Mesothelial cell of epicardium (in vitro differentiated cells): ENCODE results near the gene CCDC61. TPM values are rescaled to one million over a fixed set of nuclear protein-coding genes. Genes with fewer than 3 reads are reported as not detected.

Experiments used
- DNase-seq, 2 experiments: peaks; one replicate each; pipeline ENCODE4 v3.0.0; 2021; ENCODE audit warnings: low spot score in 2 of 2; ENCODE audit not compliant: unreplicated experiment in 2 of 2
- H3K27ac Mint-ChIP-seq: 2 replicates; pipeline ENCODE4 v1.8.0; 2021; ENCODE audit warnings: mixed read lengths
- H3K27me3 Mint-ChIP-seq: 2 replicates; pipeline ENCODE4 v1.8.0; 2021; ENCODE audit warnings: low read depth, mixed read lengths
- H3K36me3 Mint-ChIP-seq: 2 replicates; pipeline ENCODE4 v1.8.0; 2021; ENCODE audit warnings: mixed read lengths
- H3K4me1 Mint-ChIP-seq: 2 replicates; pipeline ENCODE4 v1.8.0; 2021; ENCODE audit warnings: mixed read lengths
- H3K4me3 Mint-ChIP-seq: 2 replicates; pipeline ENCODE4 v1.8.0; 2021; ENCODE audit warnings: mild to moderate bottlenecking, moderate library complexity, mixed read lengths
- H3K9me3 Mint-ChIP-seq: 2 replicates; pipeline ENCODE4 v1.8.0; 2021; ENCODE audit warnings: mixed read lengths
- total RNA-seq: library from RNA; stranded (reverse); gene quantifications from 3 replicates; pipeline ENCODE4 v1.2.1, GENCODE V29; 2021
- TF ChIP-seq, protein P1 (sequence below): fragments of 200-600 bp; sonication (generic); IDR thresholded peaks from one replicate; pipeline ENCODE4 v1.5.0; 2021; ENCODE audit warnings: antibody characterized with exemption; ENCODE audit not compliant: unreplicated experiment

CCDC61 gene
- total RNA-seq, 1 donor from 2014 or later = 22.3 TPM

DNA sequence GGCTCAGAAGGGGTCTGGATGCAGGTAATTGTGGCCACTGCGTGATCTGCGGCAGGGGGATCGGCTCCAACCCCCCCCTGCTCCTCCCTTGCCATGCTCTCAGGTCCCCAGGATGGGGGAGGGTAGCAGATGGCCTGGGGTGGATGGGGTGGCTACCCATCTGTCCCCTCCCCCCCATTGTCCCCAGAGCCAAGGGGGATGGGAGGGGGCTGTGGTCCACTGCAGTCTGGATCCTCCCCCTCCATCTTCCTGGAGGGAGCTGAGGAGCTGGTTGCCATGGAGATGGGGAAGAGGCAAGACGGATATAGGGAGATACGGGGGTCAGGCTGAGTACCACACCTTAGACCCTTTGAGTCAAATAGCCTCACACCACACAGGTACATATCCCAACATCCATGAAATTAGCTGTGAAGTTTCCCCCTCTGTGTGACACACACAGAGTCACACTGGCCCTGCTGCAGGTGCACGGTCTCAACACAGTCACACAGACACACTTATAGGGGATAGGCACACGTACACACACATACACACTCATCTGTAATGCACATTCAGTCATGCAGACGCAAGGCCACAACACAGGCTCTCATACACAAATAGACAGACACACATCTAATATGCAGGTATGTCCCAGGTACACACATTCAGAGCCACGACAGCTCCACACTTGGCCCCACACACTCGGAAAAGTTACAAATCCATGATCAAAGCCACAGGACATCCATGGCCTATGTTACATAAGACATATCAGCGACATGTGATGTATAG lies 19.8 kb upstream of the CCDC61 start:
- Mint-ChIP-seq H3K4me1 (peaks cover 4% of the 10 kb centered on the region), H3K27me3 (peaks cover 80% of the 10 kb centered on the region), H3K27ac (no peak overlapping the region), H3K9me3 (no peaks in the 10 kb centered on the region), H3K36me3 (no peaks in the 10 kb centered on the region), H3K4me3 (no peak overlapping the region)
- TF ChIP-seq, protein P1, sequence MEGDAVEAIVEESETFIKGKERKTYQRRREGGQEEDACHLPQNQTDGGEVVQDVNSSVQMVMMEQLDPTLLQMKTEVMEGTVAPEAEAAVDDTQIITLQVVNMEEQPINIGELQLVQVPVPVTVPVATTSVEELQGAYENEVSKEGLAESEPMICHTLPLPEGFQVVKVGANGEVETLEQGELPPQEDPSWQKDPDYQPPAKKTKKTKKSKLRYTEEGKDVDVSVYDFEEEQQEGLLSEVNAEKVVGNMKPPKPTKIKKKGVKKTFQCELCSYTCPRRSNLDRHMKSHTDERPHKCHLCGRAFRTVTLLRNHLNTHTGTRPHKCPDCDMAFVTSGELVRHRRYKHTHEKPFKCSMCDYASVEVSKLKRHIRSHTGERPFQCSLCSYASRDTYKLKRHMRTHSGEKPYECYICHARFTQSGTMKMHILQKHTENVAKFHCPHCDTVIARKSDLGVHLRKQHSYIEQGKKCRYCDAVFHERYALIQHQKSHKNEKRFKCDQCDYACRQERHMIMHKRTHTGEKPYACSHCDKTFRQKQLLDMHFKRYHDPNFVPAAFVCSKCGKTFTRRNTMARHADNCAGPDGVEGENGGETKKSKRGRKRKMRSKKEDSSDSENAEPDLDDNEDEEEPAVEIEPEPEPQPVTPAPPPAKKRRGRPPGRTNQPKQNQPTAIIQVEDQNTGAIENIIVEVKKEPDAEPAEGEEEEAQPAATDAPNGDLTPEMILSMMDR = no peak
- DNase-seq = no peak

- DNase-seq = no peak
- TF ChIP-seq, protein P1 = no peak
- Mint-ChIP-seq H3K4me1 (peaks cover 4% of the 10 kb centered on the region), H3K27ac (no peak overlapping the region), H3K36me3 (no peaks in the 10 kb centered on the region), H3K27me3 (peaks cover 78% of the 10 kb centered on the region), H3K4me3 (no peak overlapping the region), H3K9me3 (no peaks in the 10 kb centered on the region)
Measured at GRCh38 chr19:45976178-45976577, 19.1 kb upstream of the CCDC61 start.

GRCh38 chr19:45978156-45978555 lies 17.1 kb upstream of the CCDC61 start:
- Mint-ChIP-seq H3K27me3 (peaks cover 77% of the 10 kb centered on the region), H3K27ac (no peak overlapping the region), H3K4me3 (no peak overlapping the region), H3K9me3 (no peaks in the 10 kb centered on the region), H3K4me1 (no peaks in the 10 kb centered on the region), H3K36me3 (no peaks in the 10 kb centered on the region)
- TF ChIP-seq, protein P1 = no peak
- DNase-seq = no peak

- Mint-ChIP-seq H3K27ac (no peak overlapping the region), H3K4me1 (no peaks in the 10 kb centered on the region), H3K9me3 (peaks cover 4% of the 10 kb centered on the region), H3K36me3 (no peaks in the 10 kb centered on the region), H3K4me3 (no peak overlapping the region), H3K27me3 (peaks cover 58% of the 10 kb centered on the region)
- TF ChIP-seq, protein P1 = no peak
- DNase-seq = no peak
Measured at GRCh38 chr19:45981350-45981749, 13.9 kb upstream of the CCDC61 start.

DNA sequence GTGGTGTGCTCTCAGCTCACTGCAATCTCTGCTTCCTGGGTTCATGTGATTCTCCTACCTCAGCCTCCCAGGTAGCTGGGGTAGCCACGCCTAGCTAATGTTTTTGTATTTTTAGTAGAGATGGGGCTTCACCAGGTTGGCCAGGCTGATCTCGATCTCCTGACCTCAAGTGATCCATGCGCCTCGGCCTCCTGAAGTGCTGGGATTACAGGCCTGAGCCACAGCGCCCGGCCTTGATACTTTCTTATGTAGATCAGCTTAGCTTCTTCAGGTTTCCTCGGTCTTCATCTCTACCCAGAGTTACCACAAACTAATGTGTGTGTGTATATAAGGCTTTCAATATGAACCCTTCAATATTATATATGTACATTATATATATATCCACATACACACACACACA lies 9.9 kb upstream of the CCDC61 start:
- Mint-ChIP-seq H3K27ac (no peak overlapping the region), H3K4me3 (no peak overlapping the region), H3K9me3 (peaks cover 4% of the 10 kb centered on the region), H3K27me3 (peaks cover 52% of the 10 kb centered on the region), H3K36me3 (no peaks in the 10 kb centered on the region), H3K4me1 (no peaks in the 10 kb centered on the region)
- DNase-seq = no peak
- TF ChIP-seq, protein P1 = no peak
